NCI-H146 treated with DMSO at 0.1 percent for 48 hours (cell line): ENCODE data around the gene PM20D2.

Source experiments
- DNase-seq: peaks from one replicate; lab custom pipeline; 2025; ENCODE audit not compliant: unreplicated experiment; lab: John Stamatoyannopoulos, UW

Gene PM20D2

DNA sequence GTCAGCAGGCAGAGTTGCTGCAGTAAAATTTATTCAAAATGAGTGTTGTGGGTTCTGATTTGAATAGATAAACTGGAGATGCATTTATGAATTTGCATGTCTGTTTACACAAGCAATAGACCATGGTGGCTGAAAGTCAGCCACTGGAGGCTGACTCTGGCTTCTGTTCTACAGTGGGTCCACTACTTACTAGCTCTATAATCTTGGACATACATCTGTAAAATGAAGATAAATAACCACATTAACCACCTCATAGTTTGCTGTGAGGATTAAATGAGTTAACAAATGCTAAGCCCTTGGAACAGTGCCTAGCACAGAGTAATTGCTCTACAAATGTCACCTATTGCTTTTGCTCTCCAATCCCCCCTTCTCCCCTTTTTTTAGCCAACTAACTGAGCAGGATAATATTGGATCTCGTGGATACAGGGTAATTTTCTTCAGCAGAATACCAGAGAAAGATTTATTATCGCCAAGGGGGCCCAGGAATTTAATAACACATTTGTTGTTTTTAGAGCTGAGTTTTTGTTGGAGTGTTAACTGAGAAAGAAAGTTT lies 1.4 kb upstream of the PM20D2 start:
- no peak for DNase-seq

GRCh38 chr6:89145091-89145955 lies 532 bp upstream of the PM20D2 start:
- peak; percentile 32 for DNase-seq

GRCh38 chr6:89146718-89147700 lies 1.2 kb downstream of the PM20D2 start:
- peak; percentile 27 for DNase-seq

GRCh38 chr6:89148016-89148750 lies 2.3 kb downstream of the PM20D2 start:
- DNase-seq = no peak

GRCh38 chr6:89154131-89154530 lies 8.3 kb downstream of the PM20D2 start:
- no peak for DNase-seq

- DNase-seq = no peak
These were observed 14.7 kb downstream of the PM20D2 start for GRCh38 chr6:89160331-89161092.

DNA sequence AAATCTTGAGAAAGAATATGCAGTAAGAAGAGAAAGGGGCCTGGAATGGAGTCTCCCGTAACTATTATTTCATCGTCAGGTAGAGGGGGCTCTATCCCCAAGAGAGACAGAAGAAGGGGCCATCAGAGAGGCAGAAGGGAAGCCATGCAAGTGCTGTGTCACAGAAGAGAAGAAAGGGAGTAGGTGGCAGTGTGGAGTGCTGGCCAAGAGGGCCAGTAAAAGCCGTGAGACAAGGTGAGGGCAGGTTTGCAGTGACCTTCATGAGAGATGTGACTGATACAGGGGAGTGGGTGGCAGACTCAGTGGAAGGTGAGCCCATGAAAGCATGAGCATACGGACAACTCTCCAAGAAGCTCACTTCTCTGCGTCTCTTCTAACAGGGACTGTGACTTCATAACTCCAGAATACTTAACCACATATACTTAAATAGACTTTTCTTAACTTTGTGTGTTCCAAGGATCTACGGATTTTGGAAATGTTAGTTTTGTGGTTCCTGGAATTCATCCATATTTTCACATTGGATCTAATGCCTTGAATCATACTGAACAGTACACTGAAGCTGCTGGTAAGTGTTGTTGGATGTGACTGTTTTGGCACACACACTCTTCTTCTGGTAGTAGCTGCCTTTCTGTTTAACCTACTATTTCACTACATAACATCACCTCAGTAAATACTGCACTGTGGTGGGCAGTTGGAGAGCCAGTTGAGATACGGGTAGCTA lies 15.6 kb downstream of the PM20D2 start:
- DNase-seq = no peak

- no peak for DNase-seq
These were observed 16.2 kb downstream of the PM20D2 start for GRCh38 chr6:89162047-89162371.

DNA sequence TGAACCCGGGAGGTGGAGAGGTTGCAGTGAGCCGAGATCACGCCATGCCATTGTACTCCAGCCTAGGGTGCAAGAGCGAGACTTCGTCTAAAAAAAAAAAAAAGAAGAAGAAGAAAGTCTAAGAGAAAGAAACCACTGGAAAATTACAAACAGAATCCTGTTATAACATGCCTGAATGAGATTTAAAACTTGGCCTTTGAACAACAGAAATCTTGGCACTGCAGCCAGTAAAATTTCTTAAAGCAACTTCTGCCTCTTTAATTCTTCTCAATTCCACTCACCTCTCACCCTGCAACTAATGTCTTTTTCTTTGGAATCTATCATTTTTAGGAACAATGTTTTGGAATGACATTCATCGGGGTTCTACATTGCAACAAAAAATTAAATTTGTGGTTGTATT lies 26.3 kb downstream of the PM20D2 start:
- no peak for DNase-seq

GRCh38 chr6:89173634-89174033 lies 27.8 kb downstream of the PM20D2 start:
- DNase-seq = no peak

- DNase-seq = no peak
These were observed 34.3 kb downstream of the PM20D2 start for GRCh38 chr6:89180112-89180511.

DNA sequence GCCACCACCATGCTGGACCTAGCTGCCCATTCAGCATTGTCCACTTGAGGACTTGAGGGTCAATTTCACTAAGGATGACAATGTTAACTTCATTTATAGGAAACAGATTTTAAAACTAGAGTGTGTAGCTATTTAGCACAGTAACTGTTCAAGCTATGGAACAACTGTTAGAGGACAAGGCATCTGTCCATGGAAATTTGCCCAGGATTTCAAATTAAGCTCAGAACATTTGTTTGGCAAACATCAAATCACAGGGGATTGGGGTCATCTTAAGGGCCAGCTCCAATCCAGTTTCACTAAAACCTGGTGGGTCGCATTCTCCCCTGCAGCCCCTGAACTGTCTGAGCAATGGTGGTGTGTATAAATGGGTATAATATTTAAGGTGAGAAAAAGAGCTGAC lies 35.1 kb downstream of the PM20D2 start:
- no peak for DNase-seq

DNA sequence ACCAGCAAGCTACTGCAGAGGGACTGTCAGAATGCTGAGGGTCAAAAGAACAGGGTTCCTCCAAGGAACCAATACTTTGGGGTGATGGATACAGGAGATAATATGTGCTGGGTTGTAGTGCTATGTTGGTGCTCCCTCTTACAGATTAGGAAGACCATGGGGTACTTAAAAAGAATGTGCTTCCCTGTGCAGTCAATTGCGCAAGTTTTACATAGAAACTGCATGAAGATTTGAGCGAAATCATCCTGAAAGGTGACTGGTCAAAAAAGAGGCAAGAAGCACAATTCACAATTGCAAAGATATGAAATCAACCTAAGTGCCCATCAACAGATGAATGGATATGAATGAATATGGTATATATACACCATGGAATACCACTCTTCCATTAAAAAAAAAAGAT lies 37.4 kb downstream of the PM20D2 start:
- DNase-seq = no peak

- no peak for DNase-seq
These were observed 38.5 kb downstream of the PM20D2 start for GRCh38 chr6:89184344-89184743.

GRCh38 chr6:89186762-89187161 lies 40.9 kb downstream of the PM20D2 start:
- DNase-seq = no peak

- no peak for DNase-seq
These were observed 41.6 kb downstream of the PM20D2 start for GRCh38 chr6:89187504-89187903.

GRCh38 chr6:89190741-89191140 lies 44.9 kb downstream of the PM20D2 start:
- no peak for DNase-seq

DNA sequence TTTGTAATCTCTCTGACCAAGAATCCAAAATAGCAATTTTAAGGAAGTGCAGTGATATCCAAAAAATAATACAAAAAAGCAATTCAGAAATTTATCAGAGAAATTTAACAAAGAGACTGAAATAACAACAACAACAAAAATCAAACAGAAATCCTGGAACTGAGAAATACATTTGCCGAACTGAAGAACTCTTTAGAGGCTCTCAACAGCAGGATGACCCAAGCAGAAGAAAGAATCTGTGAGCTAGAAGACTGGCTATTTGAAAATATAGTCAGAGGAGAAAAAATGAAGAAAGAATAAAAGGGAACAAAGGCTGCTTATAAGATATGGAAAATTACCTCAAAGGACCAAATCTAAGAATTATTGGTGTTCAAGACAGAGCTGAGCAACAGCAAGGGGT lies 48.7 kb downstream of the PM20D2 start:
- DNase-seq = no peak

DNA sequence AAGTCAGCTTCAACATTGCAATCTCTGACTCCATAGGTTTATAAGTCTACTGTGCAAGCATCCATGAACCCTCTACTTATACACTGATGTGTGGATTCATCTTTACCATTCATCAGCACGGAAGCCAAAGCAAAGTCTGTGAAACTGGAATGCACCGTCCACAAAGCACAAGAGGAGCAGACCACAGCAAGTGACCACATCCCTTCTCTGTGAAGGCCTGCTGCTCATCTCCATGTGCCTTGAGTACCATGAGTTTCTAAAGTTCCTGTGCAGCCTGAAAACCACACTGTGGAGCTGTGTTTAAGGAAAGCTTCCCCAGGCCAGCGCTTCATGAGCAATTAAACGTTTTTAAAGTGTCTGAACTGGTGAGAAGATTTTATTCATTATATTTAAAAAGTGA lies 51.3 kb downstream of the PM20D2 start:
- DNase-seq = no peak

GRCh38 chr6:89198235-89198634 lies 52.4 kb downstream of the PM20D2 start:
- no peak for DNase-seq
